HG02840 (cell line): ENCODE data around the gene WDR1.

Experiments used
- ATAC-seq: cut with Tn5 transposase; IDR thresholded peaks from one replicate; pipeline ENCODE4 v1.9.1; 2021; ENCODE audit warnings: mild to moderate bottlenecking, moderate library complexity, moderate number of reproducible peaks; ENCODE audit not compliant: unreplicated experiment, low FRiP score

Gene WDR1

GRCh38 chr4:10116569-10117358 is at the start of gene WDR1:
WDR1 (minus strand) TSS chr4:10116799; CDS start chr4:10116666, 133 bp downstream.
- ATAC-seq = peak; percentile 87

DNA sequence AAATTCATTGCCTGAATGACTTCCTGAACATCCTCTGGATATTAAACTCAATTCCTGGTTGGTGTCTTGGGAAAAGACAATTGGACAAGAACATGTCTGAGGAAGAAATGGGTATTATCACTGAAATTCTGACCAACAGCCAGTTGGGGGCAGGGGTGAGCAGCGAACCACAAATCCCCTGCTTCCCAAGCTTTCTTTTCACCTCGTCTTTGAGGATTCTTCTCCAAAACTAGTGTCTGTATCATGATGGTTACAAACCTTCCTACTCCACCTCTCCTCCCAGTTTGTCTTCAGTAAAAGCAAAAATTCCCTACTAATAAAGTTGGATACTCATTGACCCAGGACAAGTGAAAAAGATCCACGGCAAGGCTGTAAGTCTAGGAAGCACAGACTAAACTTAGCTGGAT is 48.3 kb upstream of the WDR1 start:
- ATAC-seq = no peak

- no peak for ATAC-seq
These were observed 46.7 kb upstream of the WDR1 start for GRCh38 chr4:10163296-10163695.

DNA sequence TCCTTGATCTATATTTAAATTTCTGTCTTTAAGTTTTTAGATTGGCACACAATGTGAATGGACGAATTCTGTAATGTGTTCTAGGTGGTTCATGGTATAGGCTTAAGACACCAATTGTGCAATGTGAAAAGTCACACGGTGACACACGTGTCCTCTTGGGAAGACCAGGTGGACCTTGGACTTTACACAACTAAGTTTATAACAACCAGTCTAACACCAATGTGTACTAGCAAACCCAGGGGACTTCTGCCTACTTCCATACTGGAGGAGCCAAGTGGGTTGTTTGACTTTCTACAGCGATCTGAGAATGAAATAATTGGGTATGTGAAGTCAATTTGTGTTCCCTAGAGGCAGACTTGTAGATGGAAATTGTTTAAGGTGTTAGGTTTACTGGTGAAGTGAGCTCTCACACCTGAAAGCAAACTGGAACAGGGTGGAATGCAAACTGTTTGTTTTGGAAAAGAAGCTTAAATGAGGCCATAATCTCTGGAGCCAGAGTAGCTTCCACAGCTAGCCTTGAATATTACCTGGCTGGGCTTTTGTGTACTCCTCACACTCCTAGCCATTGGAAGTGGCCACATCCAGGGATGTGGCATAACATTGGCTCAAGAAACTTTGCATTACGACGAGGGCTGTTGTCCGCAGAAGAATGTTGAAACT is 45.9 kb upstream of the WDR1 start:
- no peak for ATAC-seq

GRCh38 chr4:10161840-10162239 is 45.2 kb upstream of the WDR1 start:
- ATAC-seq = no peak

GRCh38 chr4:10161146-10161545 is 44.5 kb upstream of the WDR1 start:
- no peak for ATAC-seq

GRCh38 chr4:10160281-10160856 is 43.8 kb upstream of the WDR1 start:
- no peak for ATAC-seq

DNA sequence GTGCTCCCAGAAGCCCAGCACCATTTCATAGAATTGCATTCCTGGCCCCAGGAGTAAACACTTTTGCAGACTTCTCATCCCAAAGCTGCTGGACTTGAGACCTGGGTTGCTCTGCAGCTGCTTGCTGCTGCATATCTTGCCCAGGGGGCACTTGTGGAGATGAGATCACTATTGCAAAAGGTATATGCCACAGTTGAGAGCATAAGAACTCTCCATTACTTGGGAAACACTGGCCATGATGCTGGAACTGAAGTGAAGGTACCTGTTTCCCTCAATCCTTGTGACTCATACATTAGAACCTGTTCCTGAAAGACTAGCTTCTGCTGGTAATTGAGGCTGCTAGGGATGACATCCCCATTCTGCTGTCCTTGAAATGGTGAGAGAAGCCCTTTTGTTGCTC is 43.1 kb upstream of the WDR1 start:
- no peak for ATAC-seq

DNA sequence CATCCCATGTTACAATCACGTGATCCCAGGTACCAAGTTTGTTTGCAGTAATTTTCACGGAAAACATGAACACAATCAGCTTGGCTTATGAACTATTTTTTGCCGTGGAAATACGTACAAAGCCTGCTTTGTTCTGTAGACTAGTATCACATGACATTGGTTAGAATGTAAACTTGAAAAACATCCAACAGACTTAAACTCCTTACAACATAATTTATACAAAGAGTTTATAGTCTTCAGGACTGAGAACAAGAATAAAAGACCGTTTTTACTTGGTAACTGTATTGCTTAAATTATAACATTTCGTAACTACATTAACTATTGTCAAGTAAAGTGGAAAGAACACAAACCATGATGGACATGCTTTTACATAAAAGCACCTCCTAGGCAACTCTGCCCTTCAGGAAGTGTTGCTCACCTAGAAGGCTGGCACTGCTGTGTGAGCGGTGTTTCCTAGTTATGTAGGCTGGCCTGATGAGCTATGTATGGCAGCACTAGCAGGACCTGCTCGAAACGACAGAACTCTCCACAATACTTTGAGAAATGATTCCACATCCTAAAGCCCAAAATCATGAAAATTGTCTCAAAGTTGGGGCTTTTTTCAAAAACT is 41.8 kb upstream of the WDR1 start:
- no peak for ATAC-seq

DNA sequence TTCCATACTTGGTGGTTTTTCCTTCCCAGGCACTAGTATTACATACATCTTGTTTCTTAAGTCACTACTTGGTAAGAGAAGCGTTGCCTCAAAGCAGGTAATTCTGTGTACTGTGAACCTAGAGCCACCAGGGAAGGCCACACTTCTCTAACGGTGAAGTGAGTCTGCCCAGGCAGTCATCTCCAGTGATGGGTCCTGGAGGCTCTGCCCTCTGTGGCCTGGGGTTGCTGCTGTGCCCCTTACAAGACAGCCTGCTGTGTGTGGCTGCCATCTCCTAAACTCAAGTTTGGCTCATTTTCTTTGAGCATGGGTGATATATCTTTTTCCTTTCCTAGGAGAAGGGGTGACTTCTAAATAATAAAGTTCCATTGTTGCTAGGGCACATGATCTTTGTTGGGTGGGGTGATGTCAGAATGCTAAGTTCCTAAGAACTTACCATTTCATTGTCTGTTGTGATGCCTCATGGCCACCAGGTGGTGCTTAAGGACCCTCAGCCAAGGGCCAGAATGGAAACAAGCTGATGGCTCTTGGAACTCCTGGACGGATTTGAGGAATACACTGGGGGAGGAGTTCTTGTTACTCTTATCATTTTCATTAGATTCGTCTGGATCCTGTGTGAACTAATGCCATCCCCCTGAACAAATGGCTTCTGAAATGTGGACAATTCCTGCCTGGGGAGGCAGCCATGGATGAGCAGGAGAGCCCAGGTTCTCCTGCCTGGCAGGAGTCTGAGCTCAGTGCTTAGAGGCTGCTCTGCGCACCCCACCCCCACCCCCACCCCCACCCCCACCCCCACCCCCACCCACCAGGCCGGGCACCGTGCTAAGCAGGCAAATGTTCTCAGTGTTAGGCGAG is 41.1 kb upstream of the WDR1 start:
- ATAC-seq = peak; percentile 55

- no peak for ATAC-seq
These were observed 37.6 kb upstream of the WDR1 start for GRCh38 chr4:10154241-10154640.

GRCh38 chr4:10153161-10153560 is 36.6 kb upstream of the WDR1 start:
- ATAC-seq = no peak

DNA sequence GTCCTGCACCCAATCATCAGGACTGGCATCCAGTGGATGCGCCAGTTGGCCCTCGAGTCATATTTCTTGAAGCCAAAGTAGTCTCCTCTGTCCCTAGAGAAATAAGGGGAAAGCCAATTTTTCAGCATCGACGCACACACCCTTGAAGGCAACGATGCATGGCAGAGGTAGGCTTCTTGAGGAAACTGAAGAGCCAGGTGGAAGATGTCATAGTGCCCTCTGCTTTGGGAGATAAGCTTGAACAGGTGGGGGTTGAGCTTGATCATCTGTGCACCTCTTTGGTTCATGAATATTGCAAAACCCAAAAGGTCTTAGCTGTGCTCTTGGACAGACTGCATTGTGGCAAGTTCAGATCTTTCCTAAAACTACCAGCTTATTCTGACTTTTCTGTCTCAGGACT is 34.6 kb upstream of the WDR1 start:
- ATAC-seq = peak; percentile 73

DNA sequence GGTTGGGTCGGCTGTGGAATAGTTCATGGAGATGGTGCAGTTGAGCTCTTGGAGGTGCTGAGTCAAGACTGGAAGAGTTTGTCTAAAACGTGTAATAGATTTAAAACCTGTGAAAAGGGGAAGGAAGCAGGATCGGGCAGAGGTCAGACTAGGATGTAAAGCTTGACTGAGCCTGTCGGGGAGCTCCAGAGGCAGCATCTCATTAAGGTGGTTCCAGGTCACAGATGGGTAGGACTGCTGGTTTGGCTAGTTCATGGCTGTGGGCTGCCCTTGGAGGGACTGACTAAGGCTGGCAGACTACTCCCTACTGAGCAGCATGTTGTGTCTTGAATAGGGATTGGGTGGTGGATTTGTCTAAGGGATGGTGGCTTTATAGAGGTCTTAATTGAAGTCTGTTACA is 28.4 kb upstream of the WDR1 start:
- ATAC-seq = no peak

GRCh38 chr4:10144479-10144878 is 27.9 kb upstream of the WDR1 start:
- no peak for ATAC-seq

DNA sequence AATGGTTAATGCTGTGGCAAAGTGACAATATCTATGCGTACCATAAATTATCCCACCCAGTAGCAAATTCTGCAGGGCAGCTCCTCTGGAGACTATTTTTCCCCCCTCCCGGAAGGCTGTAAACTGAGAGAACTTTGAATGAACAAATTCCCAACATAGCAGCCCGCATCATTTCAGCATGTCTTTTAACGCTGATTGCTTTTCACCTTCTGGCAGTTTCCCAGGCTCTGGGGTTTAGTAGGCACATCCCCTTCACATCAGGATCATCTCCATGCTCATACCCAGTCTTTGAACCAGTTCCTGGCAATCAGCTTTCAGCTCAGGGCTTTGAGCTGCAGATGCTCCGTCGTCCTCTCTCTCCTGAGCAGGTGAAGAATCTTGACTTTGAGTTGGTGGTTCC is 26.6 kb upstream of the WDR1 start:
- ATAC-seq = no peak

- ATAC-seq = no peak
These were observed 24.5 kb upstream of the WDR1 start for GRCh38 chr4:10140866-10141759.

DNA sequence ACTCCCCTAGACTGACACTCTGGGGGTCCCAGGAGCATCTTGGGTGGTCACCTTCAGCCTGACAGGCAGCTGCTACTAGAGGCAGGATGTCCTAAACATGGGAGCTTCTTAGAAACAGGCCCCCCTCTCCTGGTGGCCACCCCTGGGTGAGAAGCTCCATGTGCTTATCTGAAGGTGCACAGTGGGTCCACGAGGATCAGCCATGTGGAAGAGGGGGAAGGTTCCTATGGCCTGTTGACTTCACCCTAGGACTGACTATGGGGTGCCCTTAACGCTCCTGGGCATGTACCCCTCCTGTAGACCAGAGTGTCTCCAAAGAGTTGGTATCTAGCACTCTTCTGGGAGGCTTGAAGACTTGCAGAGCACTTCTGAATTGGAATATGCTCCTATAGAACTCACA is 22.9 kb upstream of the WDR1 start:
- ATAC-seq = no peak

GRCh38 chr4:10135260-10135659 is 18.7 kb upstream of the WDR1 start:
- ATAC-seq = no peak
